B cell (primary cell): ENCODE data around the gene DNAJC2.

Experiments used
- CTCF ChIP-seq: fragments of 200-600 bp; IDR thresholded peaks from one replicate; pipeline ENCODE4 v1.8.0; 2022; ENCODE audit warnings: antibody characterized with exemption, mild to moderate bottlenecking
- EZH2 ChIP-seq: IDR thresholded peaks from 2 replicates; pipeline ENCODE4 v1.6.1; 2012; ENCODE audit warnings: borderline replicate concordance, low read depth, mild to moderate bottlenecking, moderate library complexity, low read length; ENCODE audit not compliant: insufficient read depth, poor library complexity, severe bottlenecking

DNA sequence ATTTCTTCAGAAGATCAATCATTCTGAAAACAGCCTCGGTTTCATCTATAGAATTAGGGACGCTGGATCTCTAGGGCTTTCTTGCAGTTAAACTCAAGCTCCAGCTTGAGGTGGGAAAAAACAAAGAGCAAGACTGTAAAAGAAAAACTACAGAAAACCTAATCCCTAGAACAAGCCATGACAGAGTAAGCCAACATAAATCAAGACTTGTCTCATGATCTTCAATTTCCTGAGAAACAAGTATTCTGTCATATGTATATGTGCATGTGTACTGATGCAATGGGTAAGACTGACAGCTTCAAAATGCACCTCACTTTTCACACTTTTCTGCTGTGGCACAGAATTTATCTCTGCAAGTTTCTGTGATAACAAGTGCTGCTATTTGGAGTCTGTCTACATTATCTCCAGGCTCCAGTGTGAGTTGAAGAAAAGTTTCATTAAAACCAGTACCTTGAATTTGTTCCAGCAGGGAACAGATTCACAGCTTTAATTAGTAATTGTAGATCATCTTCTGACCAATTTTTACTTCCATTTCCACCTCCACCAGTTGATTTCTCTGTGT is 28.1 kb downstream of the DNAJC2 start:
- TF ChIP-seq CTCF (no peak), EZH2 (no peak)
